ENCODE measurements around the gene IMPA2.

The IMPA2 gene

GRCh38 chr18:12038639-12039539 is 57.6 kb downstream of the IMPA2 start (continued):
- TF ChIP-seq ZNF488 (tag by site-specific recombination; IDR thresholded peaks at IDR 0.05) (no peak), HOXD13 (CRISPR knock-in tag; IDR thresholded peaks at IDR 0.05; ENCODE audit: borderline replicate concordance) (no peak), SETDB1 (IDR thresholded peaks at IDR 0.05; ENCODE audit: insufficient read length, low read length) (no peak), ZNF248 (tag by site-specific recombination; IDR thresholded peaks at IDR 0.05) (no peak), SP2 (tag by site-specific recombination; IDR thresholded peaks at IDR 0.05) (no peak), ZNF548 (tag by site-specific recombination; IDR thresholded peaks at IDR 0.05) (no peak), ZNF18 (tag by site-specific recombination; IDR thresholded peaks at IDR 0.05) (no peak), SCRT1 (tag by site-specific recombination; IDR thresholded peaks at IDR 0.05; ENCODE audit: borderline replicate concordance) (no peak), ZBTB48 (tag by site-specific recombination; IDR thresholded peaks at IDR 0.05) (peak; percentile 56; the same call in 1 of the 2 replicates), ZNF426 (tag by site-specific recombination; IDR thresholded peaks at IDR 0.05) (no peak), ZSCAN16 (tag by site-specific recombination; IDR thresholded peaks at IDR 0.05) (no peak), ZNF335 (tag by site-specific recombination; conservative IDR thresholded peaks at IDR 0.05) (peak; percentile 62), ZNF391 (tag by site-specific recombination; IDR thresholded peaks at IDR 0.05; ENCODE audit: borderline replicate concordance, low read depth) (no peak), SCRT2 (tag by site-specific recombination; IDR thresholded peaks at IDR 0.05) (no peak), ZSCAN30 (tag by site-specific recombination; IDR thresholded peaks at IDR 0.05) (peak; percentile 79; the same call in 1 of the 2 replicates), HIC1 (tag by site-specific recombination; IDR thresholded peaks at IDR 0.05) (peak; percentile 65), GLIS2 (tag by site-specific recombination; IDR thresholded peaks at IDR 0.05) (peak; percentile 35), YY2 (tag by site-specific recombination; IDR thresholded peaks at IDR 0.05) (no peak), ZNF175 (tag by site-specific recombination; IDR thresholded peaks at IDR 0.05) (no peak), ZFP69B (tag by site-specific recombination; IDR thresholded peaks at IDR 0.05) (peak; percentile 24; the same call in 1 of the 2 replicates), BCL11B (tag by site-specific recombination; IDR thresholded peaks at IDR 0.05; ENCODE audit: low read depth) (no peak; the same call in 1 of the 2 replicates), ZNF354C (tag by site-specific recombination; IDR thresholded peaks at IDR 0.05; ENCODE audit: borderline replicate concordance, low read depth) (no peak), ZNF423 (tag by site-specific recombination; IDR thresholded peaks at IDR 0.05) (peak; percentile 86), SP7 (tag by site-specific recombination; IDR thresholded peaks at IDR 0.05) (0 out of 2 replicates have a peak, but pooled peaks have one; percentile 48), ZNF837 (tag by site-specific recombination; IDR thresholded peaks at IDR 0.05) (no peak), KLF1 (tag by site-specific recombination; IDR thresholded peaks at IDR 0.05) (peak; percentile 63), ZNF558 (tag by site-specific recombination; IDR thresholded peaks at IDR 0.05) (no peak), KLF8 (tag by site-specific recombination; IDR thresholded peaks at IDR 0.05) (peak; percentile 38; the same call in 1 of the 2 replicates), ZNF561 (tag by site-specific recombination; IDR thresholded peaks at IDR 0.05; ENCODE audit: borderline replicate concordance) (no peak), ZNF510 (tag by site-specific recombination; IDR thresholded peaks at IDR 0.05; ENCODE audit: insufficient replicate concordance) (no peak), ZBTB20 (tag by site-specific recombination; IDR thresholded peaks at IDR 0.05) (peak; percentile 52; the same call in 1 of the 2 replicates), ZNF514 (tag by site-specific recombination; IDR thresholded peaks at IDR 0.05) (no peak), HOXA7 (CRISPR knock-in tag; IDR thresholded peaks at IDR 0.05; ENCODE audit: borderline replicate concordance) (no peak), KLF7 (tag by site-specific recombination; IDR thresholded peaks at IDR 0.05; ENCODE audit: borderline replicate concordance) (peak; percentile 21; the same call in 1 of the 2 replicates)
- TF ChIP-seq, protein P1, sequence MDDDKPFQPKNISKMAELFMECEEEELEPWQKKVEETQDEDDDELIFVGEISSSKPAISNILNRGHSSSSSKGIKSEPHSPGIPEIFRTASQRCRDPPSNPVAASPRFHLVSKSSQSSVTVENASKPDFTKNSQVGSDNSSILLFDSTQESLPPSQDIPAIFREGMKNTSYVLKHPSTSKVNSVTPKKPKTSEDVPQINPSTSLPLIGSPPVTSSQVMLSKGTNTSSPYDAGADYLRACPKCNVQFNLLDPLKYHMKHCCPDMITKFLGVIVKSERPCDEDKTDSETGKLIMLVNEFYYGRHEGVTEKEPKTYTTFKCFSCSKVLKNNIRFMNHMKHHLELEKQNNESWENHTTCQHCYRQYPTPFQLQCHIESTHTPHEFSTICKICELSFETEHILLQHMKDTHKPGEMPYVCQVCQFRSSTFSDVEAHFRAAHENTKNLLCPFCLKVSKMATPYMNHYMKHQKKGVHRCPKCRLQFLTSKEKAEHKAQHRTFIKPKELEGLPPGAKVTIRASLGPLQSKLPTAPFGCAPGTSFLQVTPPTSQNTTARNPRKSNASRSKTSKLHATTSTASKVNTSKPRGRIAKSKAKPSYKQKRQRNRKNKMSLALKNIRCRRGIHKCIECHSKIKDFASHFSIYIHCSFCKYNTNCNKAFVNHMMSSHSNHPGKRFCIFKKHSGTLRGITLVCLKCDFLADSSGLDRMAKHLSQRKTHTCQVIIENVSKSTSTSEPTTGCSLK (tag by site-specific recombination; IDR thresholded peaks at IDR 0.05), result no peak

Measured in HEK293 (cell line).